ENCODE results near the gene DOCK9. TPM values are rescaled to one million over a fixed set of nuclear protein-coding genes. Genes with fewer than 3 reads are reported as not detected.
"Not testable (repeated sequence)": the region's sequence is repeated elsewhere in the genome, so short reads cannot be mapped to it uniquely, and the experiment has no call there.

Gene DOCK9
- total and polyA plus RNA-seq, 9 donors: 77.2 to 108 (median 84.6) TPM

DNA sequence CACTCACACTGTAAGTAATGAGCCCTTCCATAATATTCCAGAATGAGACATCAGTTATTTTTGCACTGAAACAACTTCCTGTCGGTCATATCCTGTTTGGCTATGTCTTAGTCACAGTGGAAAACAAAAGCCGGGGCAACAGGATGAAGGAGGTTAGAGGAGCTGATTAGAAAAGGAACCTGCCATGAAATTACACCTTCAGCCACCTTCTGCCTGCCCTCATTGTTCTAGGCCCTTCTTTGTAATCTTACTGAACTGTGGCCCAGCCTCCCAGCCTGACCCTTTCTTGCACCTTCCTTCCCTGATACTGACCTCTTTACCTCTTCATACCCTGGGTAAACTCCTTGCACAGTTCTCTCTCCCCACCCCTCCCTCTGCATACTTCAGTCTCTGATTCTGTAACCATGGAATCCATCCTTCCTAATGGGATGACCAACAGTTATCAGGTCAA lies 67.3 kb downstream of the DOCK9 start:
- Histone ChIP-seq H3K27ac (ENCODE audit: low read length) (peak overlapping the region; percentile 78), H3K9me3 (replicated peaks; ENCODE audit: control insufficient read depth, low read depth, low read length) (no peaks in the 10 kb centered on the region), H3K4me3 (ENCODE audit: low read length) (no peak overlapping the region), H3K36me3 (ENCODE audit: control insufficient read depth, insufficient read depth, low read length) (peaks cover 38% of the 10 kb centered on the region), H3K4me1 (ENCODE audit: control insufficient read depth, insufficient read depth, low read length) (peaks cover 4% of the 10 kb centered on the region), H3K27me3 (ENCODE audit: control insufficient read depth, insufficient read depth, low read length) (no peaks in the 10 kb centered on the region)
- DNase-seq: peak; percentile 74
- WGBS (ENCODE audit: insufficient coverage): 25% methylated on average over 1 of the region's 2 CpGs

DNA sequence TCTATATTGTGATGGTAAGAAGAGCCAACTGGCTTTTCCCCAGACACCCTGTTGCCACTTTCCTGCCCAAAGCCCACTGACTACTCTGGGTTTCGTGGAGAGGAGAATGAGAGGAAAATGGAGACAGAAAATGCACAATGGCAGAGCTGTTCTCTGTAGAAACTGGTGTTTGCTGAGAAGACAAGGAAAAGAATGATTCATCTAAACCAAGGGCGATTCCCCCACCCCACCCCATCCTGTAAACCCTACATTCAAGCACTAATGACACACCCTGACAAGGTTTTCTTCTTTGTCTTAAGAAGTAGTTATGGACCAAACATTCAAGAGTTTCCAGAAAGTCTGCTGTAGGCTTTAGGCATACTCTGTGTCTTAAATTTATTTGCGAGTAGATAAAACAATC lies 68.8 kb downstream of the DOCK9 start:
- WGBS (ENCODE audit: insufficient coverage): no CpG with 5 or more reads among the region's 3 CpGs
- Histone ChIP-seq H3K4me1 (ENCODE audit: control insufficient read depth, insufficient read depth, low read length) (peaks cover 4% of the 10 kb centered on the region), H3K36me3 (ENCODE audit: control insufficient read depth, insufficient read depth, low read length) (peaks cover 29% of the 10 kb centered on the region), H3K27me3 (ENCODE audit: control insufficient read depth, insufficient read depth, low read length) (no peaks in the 10 kb centered on the region), H3K4me3 (ENCODE audit: low read length) (no peak overlapping the region), H3K9me3 (replicated peaks; ENCODE audit: control insufficient read depth, low read depth, low read length) (no peaks in the 10 kb centered on the region), H3K27ac (ENCODE audit: low read length) (peak overlapping the region; percentile 1)
- no peak for DNase-seq

GRCh38 chr13:98906746-98907502 lies 70.9 kb downstream of the DOCK9 start:
- no peak for DNase-seq
- H3K36me3 ChIP-seq (ENCODE audit: control insufficient read depth, insufficient read depth, low read length): peaks cover 33% of the 10 kb centered on the region
- 100% methylated on average over 2 of the region's 8 CpGs for WGBS (ENCODE audit: insufficient coverage)
- no peak overlapping the region for H3K27ac ChIP-seq (ENCODE audit: low read length)
- no peaks in the 10 kb centered on the region for H3K9me3 ChIP-seq (replicated peaks; ENCODE audit: control insufficient read depth, low read depth, low read length)
- H3K27me3 ChIP-seq (ENCODE audit: control insufficient read depth, insufficient read depth, low read length): no peaks in the 10 kb centered on the region
- peaks cover 4% of the 10 kb centered on the region for H3K4me1 ChIP-seq (ENCODE audit: control insufficient read depth, insufficient read depth, low read length)
- no peak overlapping the region for H3K4me3 ChIP-seq (ENCODE audit: low read length)

DNA sequence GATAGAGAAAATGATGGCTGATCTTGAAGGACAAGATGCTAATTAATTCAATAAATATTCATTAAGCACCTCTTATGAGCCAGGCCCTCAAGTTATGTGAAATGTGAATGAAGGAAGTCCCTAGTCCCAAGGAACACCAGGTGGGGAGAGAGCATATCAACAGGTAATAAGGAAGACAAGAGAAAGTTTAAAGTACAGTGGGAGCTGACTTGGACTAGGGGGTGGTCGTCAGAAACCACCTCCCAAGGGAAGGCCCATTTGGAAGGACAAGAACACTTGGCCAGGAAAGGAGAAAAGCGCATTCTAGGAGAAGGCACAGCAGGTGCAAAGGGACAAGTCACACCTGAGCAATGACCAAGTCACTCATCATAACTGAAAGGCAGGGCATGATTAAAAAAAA lies 72.7 kb downstream of the DOCK9 start:
- Histone ChIP-seq H3K4me3 (ENCODE audit: low read length) (no peak overlapping the region), H3K4me1 (ENCODE audit: control insufficient read depth, insufficient read depth, low read length) (no peaks in the 10 kb centered on the region), H3K36me3 (ENCODE audit: control insufficient read depth, insufficient read depth, low read length) (peaks cover 42% of the 10 kb centered on the region), H3K27ac (ENCODE audit: low read length) (no peak overlapping the region), H3K27me3 (ENCODE audit: control insufficient read depth, insufficient read depth, low read length) (no peaks in the 10 kb centered on the region), H3K9me3 (replicated peaks; ENCODE audit: control insufficient read depth, low read depth, low read length) (no peaks in the 10 kb centered on the region)
- 62% methylated on average over 2 of the region's 2 CpGs for WGBS (ENCODE audit: insufficient coverage)
- DNase-seq: no peak

DNA sequence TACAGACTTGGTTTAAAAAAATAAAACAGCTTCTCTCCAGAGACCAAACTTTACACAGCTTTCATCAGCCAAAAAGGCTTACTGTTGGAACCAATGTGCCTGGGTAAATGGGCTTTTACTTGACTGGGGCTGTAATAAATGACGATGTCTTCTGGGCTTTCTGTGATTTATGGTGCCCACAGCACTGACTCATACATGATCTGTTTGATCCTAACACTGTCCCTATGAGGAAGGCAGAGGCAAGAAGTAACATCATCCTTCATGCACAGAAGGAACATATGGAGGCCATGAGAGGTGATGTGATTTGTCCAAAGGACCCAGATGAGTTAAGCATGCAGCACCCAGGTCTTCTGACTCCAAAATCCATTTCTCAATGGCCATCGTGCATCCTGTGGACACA lies 77.4 kb downstream of the DOCK9 start:
- WGBS (ENCODE audit: insufficient coverage): no CpG with 5 or more reads among the region's 2 CpGs
- H3K36me3 ChIP-seq (ENCODE audit: control insufficient read depth, insufficient read depth, low read length): peaks cover 60% of the 10 kb centered on the region
- no peak for DNase-seq

GRCh38 chr13:98897706-98898105 lies 80.2 kb downstream of the DOCK9 start:
- WGBS (ENCODE audit: insufficient coverage): 80% methylated on average over 1 of the region's 1 CpG
- Histone ChIP-seq H3K27ac (ENCODE audit: low read length) (no peak overlapping the region), H3K27me3 (ENCODE audit: control insufficient read depth, insufficient read depth, low read length) (peaks cover 2% of the 10 kb centered on the region), H3K36me3 (ENCODE audit: control insufficient read depth, insufficient read depth, low read length) (peaks cover 59% of the 10 kb centered on the region), H3K4me1 (ENCODE audit: control insufficient read depth, insufficient read depth, low read length) (peaks cover 9% of the 10 kb centered on the region), H3K4me3 (ENCODE audit: low read length) (no peak overlapping the region), H3K9me3 (replicated peaks; ENCODE audit: control insufficient read depth, low read depth, low read length) (no peaks in the 10 kb centered on the region)
- DNase-seq: no peak

More for the DNA sequence above, 77.4 kb downstream of the DOCK9 start:
- H3K27ac ChIP-seq (ENCODE audit: low read length): no peak overlapping the region
- no peak overlapping the region for H3K4me3 ChIP-seq (ENCODE audit: low read length)
- no peaks in the 10 kb centered on the region for H3K4me1 ChIP-seq (ENCODE audit: control insufficient read depth, insufficient read depth, low read length)
- no peaks in the 10 kb centered on the region for H3K27me3 ChIP-seq (ENCODE audit: control insufficient read depth, insufficient read depth, low read length)
- H3K9me3 ChIP-seq (replicated peaks; ENCODE audit: control insufficient read depth, low read depth, low read length): no peaks in the 10 kb centered on the region

DNA sequence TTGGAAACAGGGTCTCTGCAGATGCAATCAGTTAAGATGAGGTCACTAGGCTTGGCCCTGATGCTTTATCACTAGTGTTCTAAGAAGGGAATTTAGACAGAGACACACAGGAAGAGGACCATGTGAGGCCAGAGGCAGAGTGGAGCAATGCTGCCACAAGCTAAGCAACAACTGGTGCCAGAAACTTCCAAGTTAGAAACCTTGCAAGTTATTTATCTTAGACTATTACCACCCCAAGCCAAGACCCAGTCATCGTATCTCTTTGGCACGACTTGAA lies 81.1 kb downstream of the DOCK9 start:
- no peak for DNase-seq
- Histone ChIP-seq H3K27ac (ENCODE audit: low read length) (no peak overlapping the region), H3K9me3 (replicated peaks; ENCODE audit: control insufficient read depth, low read depth, low read length) (no peaks in the 10 kb centered on the region), H3K4me1 (ENCODE audit: control insufficient read depth, insufficient read depth, low read length) (peaks cover 10% of the 10 kb centered on the region), H3K27me3 (ENCODE audit: control insufficient read depth, insufficient read depth, low read length) (peaks cover 2% of the 10 kb centered on the region), H3K36me3 (ENCODE audit: control insufficient read depth, insufficient read depth, low read length) (peaks cover 55% of the 10 kb centered on the region), H3K4me3 (ENCODE audit: low read length) (no peak overlapping the region)
- WGBS (ENCODE audit: insufficient coverage): 74% methylated on average over 2 of the region's 2 CpGs

DNA sequence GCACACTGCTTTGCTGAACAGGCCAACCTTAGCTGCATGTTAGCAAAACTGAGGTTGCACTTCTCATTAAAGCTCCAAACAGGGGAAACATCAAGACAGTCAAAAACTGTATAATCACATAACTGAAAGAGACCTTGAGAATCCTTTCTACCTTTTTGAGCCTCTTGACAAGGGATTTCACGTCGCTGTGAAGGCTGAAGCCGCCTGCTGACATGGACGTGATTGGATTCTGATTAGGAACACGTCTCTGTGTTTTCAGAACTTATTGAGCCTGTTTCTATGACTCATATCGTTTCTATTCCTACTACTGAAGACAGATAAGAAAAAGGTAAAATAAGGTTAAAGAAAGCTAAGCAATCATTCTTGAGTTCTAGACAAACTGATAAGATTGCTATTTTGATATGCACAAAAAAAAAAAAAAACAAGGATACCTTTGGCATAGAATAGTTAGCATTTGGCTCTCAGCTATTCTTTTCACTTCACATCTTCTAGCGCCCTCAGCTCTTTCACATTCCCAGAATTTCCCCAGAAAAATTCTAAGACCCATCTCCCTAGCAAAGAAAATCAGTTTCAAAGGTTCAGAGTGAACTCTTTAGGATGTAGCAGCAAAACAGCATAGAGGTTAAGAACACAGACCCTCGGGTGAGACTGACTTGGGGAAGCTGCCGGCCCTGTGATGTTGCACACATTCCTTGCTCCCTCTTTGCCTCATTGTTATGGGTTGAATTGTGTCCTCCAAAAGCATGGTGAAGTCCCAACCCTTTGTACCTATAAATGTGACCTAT lies 81.6 kb downstream of the DOCK9 start:
- Histone ChIP-seq H3K27me3 (ENCODE audit: control insufficient read depth, insufficient read depth, low read length) (peaks cover 2% of the 10 kb centered on the region), H3K4me1 (ENCODE audit: control insufficient read depth, insufficient read depth, low read length) (peaks cover 10% of the 10 kb centered on the region), H3K36me3 (ENCODE audit: control insufficient read depth, insufficient read depth, low read length) (peaks cover 52% of the 10 kb centered on the region), H3K9me3 (replicated peaks; ENCODE audit: control insufficient read depth, low read depth, low read length) (no peaks in the 10 kb centered on the region), H3K4me3 (ENCODE audit: low read length) (no peak overlapping the region), H3K27ac (ENCODE audit: low read length) (no peak overlapping the region)
- WGBS (ENCODE audit: insufficient coverage): 91% methylated on average over 5 of the region's 9 CpGs
- DNase-seq: no peak

- H3K27ac ChIP-seq (ENCODE audit: low read length); H3K4me3 ChIP-seq (ENCODE audit: low read length); H3K27me3 ChIP-seq (ENCODE audit: control insufficient read depth, insufficient read depth, low read length); H3K9me3 ChIP-seq (replicated peaks; ENCODE audit: control insufficient read depth, low read depth, low read length); DNase-seq: not testable (repeated sequence)
- no CpG with 5 or more reads among the region's 8 CpGs for WGBS (ENCODE audit: insufficient coverage)
- H3K36me3 ChIP-seq (ENCODE audit: control insufficient read depth, insufficient read depth, low read length): peaks cover 49% of the 10 kb centered on the region
- peaks cover 21% of the 10 kb centered on the region for H3K4me1 ChIP-seq (ENCODE audit: control insufficient read depth, insufficient read depth, low read length)
Measured at GRCh38 chr13:98894814-98895213, 83.0 kb downstream of the DOCK9 start.

- no CpG with 5 or more reads among the region's 5 CpGs for WGBS (ENCODE audit: insufficient coverage)
- no peak for DNase-seq
Measured at GRCh38 chr13:98893371-98893770, 84.5 kb downstream of the DOCK9 start.

More at GRCh38 chr13:98893371-98893770, 84.5 kb downstream of the DOCK9 start:
- H3K36me3 ChIP-seq (ENCODE audit: control insufficient read depth, insufficient read depth, low read length): peaks cover 44% of the 10 kb centered on the region
- H3K9me3 ChIP-seq (replicated peaks; ENCODE audit: control insufficient read depth, low read depth, low read length): no peaks in the 10 kb centered on the region
- H3K27ac ChIP-seq (ENCODE audit: low read length): no peak overlapping the region
- H3K4me3 ChIP-seq (ENCODE audit: low read length): no peak overlapping the region
- peaks cover 2% of the 10 kb centered on the region for H3K27me3 ChIP-seq (ENCODE audit: control insufficient read depth, insufficient read depth, low read length)
- H3K4me1 ChIP-seq (ENCODE audit: control insufficient read depth, insufficient read depth, low read length): peaks cover 25% of the 10 kb centered on the region
